COLO829 (cell line): ENCODE measurements around the gene FRMD4A.
A peak's percentile ranks its signal among the peaks of the same experiment; 100 is the strongest.

Source experiments
- DNase-seq: peaks from one replicate; pipeline ENCODE4 v3.0.0; 2012; ENCODE audit warnings: low spot score

Gene FRMD4A

GRCh38 chr10:14016011-14016536 is 314.6 kb downstream of the FRMD4A start:
- DNase-seq: no peak

- no peak for DNase-seq
Observed at GRCh38 chr10:14014423-14014822, 316.3 kb downstream of the FRMD4A start.

DNA sequence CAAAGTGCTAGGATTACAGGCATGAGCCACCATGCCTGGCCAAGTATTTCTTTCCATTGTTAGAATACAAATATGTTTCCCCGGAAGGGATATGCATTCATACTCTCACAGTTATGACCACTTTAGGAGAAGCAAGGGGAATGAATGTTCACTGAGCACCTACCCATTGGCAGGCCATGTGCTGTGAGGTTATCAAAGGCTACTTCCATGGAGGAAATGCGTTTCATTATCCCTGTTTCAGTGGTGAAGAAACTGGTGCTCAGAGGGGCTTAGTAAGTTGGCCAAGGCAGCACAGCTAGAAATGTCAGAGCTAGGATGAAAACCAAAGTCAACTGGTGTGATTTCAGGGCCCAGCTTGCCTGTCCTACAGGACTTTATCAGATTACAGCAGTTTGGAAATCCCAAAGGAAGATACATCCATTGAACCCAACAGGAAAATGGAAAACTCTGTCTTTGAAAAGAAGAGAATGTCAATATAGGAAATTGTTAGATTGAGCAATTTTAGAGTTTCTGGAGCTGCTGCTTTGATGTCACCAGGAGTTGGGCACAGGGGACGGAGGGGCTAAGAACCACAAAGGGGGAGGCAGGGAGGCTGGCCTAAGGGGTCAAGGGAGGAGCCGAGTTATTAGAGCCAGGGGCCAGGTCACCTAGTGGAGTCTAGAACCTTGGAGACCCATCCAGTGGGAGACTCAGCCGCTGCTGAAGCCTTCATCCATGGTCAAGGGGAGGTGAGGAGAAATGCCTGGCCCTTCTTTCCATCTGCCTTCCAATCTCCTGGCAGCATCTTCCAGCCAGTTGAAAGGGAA is 319.8 kb downstream of the FRMD4A start:
- DNase-seq: no peak

- peak; percentile 57 for DNase-seq
Observed at GRCh38 chr10:14010101-14010558, 320.6 kb downstream of the FRMD4A start.

GRCh38 chr10:14009371-14010100 is 321.2 kb downstream of the FRMD4A start:
- peak; percentile 56 for DNase-seq

DNA sequence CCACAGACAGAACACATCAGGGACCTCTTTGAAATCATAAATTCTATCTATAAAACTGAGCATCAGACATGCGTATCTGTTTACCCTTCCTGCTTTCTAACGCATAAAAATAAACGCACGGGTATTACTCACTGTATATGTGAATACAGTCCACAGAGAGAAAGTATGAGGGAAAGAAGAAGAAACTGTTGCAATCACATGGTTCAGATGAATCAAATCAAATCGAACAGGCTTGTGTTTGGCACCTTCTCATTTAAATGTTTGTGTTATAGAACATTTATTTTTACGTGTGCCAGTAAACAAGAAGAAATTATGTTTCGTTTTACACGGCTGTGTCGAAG is 322.0 kb downstream of the FRMD4A start:
- no peak for DNase-seq

- DNase-seq: no peak
Observed at GRCh38 chr10:14004536-14004935, 326.2 kb downstream of the FRMD4A start.

DNA sequence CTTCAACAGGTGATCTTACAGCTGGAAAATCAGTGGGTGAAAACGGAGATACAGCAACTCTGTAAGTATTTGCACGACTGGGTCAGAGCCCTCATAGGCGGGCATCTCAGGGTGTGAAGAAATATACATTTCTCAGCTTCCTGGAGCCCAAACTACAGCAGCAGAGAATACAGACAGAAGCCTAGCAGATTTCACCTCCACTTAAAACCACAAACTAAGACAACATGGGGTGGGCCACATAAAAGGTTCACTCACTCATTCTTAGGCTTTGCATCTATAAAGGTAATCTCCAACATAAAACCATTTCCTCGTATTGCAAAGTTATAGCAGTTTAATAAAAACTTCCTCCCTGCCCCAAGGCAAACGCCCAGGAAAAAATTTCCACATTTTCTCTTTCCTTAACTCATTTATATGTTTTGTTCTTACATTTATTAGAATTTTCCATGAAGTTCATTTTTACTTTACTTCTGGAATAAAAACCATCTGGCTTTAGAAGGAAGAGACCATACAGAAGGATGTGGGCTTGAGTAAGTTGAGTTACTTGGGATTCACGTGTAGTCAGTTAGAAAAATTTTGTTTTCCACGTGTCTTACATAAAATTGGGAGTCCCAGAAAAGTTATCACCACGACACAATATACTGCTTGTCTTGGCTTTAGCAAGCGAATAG is 327.1 kb downstream of the FRMD4A start:
- no peak for DNase-seq

GRCh38 chr10:14001298-14002040 is 329.3 kb downstream of the FRMD4A start:
- DNase-seq: no peak

DNA sequence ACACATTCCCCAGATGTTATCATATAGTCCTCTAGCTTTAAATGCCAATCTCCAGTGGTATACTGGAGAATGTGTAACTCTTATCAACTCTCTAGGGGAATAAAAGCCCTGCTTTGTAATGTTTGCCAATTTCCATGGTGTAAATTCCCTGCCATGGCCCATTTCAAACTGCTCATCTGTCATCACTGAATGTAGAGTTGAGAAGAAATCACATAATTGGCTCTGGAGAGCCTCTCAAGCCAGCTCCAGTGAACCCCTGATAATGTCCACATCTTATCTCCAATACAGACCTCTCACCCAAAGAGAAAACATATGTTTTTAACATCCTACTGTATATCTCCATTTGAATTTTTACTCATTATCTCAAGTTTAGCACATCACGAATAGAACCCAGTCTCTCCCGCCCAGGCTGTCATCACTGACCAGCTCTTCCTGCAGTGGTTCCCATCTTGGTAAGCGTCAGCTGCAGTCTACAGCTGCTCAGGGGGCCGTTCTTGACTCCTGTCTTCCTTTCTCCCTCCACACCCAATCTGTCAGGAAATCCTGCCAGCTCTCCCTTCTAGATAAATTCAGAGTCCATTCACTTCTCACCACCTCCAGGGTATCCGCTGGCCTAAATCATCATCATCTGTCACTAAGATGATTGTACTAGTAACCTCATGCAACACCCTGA is 332.4 kb downstream of the FRMD4A start:
- DNase-seq: no peak

- DNase-seq: no peak
Observed at GRCh38 chr10:13997650-13998049, 333.1 kb downstream of the FRMD4A start.

- no peak for DNase-seq
Observed at GRCh38 chr10:13994932-13995331, 335.8 kb downstream of the FRMD4A start.

DNA sequence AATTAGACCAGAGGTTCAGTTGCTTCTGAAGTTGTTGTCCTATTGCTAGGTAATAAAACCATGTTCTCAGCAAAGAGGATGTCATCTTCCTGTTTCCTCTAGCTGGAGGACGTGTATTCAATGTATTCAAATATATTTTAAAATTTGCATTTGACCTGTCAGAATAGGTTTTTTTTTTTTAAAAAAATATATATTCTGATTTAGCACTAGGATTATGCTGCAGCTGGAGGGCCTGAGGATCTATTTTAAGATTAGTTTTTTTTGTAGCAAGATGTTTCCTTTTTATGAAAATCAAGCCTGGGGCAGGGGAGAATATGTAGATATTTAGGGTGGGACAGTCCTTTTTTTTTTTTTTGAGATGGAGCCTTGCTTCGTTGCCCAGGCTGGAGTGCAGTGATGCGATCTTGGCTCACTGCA is 337.0 kb downstream of the FRMD4A start:
- no peak for DNase-seq

DNA sequence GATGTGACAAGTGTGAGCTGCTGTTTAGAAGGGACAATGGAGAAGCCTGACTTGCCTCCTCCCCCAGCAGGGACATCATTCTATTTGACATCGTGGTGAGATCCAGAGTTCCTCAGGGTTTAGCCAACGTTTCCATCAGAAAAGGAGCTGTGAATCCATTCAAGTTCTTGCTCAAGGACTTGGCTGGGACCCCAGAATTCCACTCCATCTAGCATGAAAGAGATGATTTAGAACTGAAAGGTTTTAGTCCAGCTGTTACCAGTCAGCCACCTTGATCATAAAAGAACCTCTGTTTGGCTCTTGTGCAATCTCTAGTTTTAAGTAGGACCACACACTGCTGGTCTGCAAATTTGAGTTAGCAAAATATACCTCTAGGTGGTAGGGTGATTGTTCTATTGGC is 337.6 kb downstream of the FRMD4A start:
- DNase-seq: peak; percentile 80

DNA sequence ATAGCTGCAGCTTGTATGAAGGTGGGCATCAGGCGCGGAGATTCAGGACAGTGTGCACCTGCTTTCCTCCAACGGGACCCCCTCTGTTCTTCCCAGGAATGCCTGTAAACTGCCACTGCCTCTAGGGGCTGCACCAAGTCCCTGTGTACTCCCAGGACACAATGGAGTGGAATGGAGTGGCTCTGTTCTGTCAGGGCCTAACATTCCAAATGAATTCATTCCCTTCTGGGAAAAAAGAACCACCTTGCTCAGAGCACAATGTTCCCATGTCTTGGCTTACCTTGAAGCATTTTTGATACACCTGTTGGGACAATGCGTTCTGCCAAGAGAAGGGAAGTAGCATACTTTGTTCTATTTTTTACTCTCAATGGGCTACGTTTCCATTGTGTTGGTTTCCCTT is 339.4 kb downstream of the FRMD4A start:
- no peak for DNase-seq

GRCh38 chr10:13990946-13991345 is 339.8 kb downstream of the FRMD4A start:
- no peak for DNase-seq

DNA sequence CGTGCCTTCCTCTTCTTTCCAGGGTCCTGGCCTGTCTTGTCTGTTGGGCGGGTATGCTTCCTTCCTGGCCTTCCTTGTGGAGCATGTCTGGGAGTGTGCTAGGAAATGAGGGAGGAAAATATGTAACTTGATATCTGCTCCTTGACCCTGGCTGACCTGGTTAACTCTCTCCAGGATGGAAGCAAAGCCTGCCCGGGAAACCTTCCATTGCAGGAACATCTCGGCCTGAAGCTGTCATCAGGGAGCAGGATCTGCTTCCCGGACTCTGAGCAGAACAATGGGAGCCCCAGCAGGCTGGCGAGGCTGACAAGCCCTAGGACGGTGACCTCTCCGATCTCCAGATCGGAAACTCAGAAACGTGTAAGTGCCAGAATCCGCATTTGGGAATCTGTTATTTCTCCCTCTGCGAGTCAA is 340.3 kb downstream of the FRMD4A start:
- DNase-seq: no peak

GRCh38 chr10:13989616-13990015 is 341.1 kb downstream of the FRMD4A start:
- no peak for DNase-seq

- peak; percentile 63 for DNase-seq
Observed at GRCh38 chr10:13987446-13987845, 343.3 kb downstream of the FRMD4A start.

GRCh38 chr10:13984647-13985155 is 346.0 kb downstream of the FRMD4A start:
- DNase-seq: no peak

GRCh38 chr10:13983035-13983434 is 347.7 kb downstream of the FRMD4A start:
- no peak for DNase-seq
